HG02763 (cell line): ENCODE data around the gene ZIC2.
"Not testable (repeated sequence)": the region's sequence is repeated elsewhere in the genome, so short reads cannot be mapped to it uniquely, and the experiment has no call there.

Experiments
- ATAC-seq: cut with Tn5 transposase; IDR thresholded peaks from one replicate; pipeline ENCODE4 v1.9.1; 2021; ENCODE audit warnings: mild to moderate bottlenecking, moderate library complexity; ENCODE audit not compliant: unreplicated experiment

ZIC2 gene

GRCh38 chr13:99997702-99998214, 16.2 kb downstream of the ZIC2 start:
- ATAC-seq: no peak

- ATAC-seq: no peak
Measured at GRCh38 chr13:99998261-99998660, 16.7 kb downstream of the ZIC2 start.

GRCh38 chr13:100014621-100015020, 33.0 kb downstream of the ZIC2 start:
- ATAC-seq: no peak

- no peak for ATAC-seq
Measured at GRCh38 chr13:100019780-100020356, 38.3 kb downstream of the ZIC2 start.

DNA sequence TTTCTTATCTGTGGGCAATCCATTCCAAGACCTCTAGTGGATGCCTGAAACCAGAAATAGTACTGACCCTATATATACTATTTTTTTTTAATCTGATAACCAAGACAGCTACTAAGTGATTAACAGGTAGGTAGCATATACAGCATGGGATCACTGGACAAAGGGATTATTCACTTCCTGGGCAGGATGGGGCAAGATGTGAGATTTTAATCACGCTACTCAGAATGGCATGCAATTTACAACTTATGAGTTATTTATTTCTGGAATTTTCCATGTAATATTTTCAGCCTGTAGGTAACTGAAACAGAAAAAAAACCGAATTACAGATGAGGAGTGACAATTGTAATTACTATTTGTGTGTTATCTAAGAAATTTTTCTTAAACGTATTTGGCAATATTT, 41.2 kb downstream of the ZIC2 start:
- no peak for ATAC-seq

DNA sequence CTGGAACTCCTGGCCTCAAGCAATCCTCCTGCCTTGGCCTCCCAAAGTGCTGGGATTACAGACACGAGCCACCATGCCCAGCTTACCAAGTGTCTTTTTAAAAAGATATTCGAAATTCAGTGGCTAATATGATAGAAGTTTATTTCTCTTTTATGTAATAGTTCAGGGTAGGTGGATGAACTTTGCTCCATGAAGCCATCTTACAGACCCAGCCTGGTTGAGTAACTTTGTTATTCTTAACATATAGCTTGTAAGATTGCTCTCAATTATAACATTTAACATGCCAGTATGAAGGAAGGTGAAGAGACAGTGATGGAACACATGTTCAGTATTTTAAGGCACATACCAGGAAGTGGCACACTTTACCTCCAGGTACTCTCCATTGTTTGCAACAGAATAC, 42.4 kb downstream of the ZIC2 start:
- no peak for ATAC-seq

- no peak for ATAC-seq
Measured at GRCh38 chr13:100029933-100030332, 48.3 kb downstream of the ZIC2 start.

DNA sequence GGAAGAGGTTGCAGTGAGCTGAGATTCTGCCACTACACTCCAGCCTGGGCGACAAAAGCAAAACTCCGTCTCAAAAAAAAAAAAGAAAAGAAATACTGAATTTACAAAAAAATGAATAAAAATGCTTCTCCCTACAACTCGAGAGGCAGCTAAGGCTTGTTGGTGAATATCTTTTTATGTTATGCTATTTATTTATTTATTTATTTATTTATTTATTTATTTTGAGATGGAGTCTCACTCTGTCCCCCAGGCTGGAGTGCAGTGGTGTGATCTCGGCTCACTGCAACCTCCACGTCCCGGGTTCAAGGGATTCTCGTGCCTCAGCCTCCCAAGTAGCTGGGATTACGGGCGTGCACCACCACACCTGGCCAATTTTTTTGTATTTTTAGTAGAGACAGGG, 51.1 kb downstream of the ZIC2 start:
- ATAC-seq: not testable (repeated sequence)

DNA sequence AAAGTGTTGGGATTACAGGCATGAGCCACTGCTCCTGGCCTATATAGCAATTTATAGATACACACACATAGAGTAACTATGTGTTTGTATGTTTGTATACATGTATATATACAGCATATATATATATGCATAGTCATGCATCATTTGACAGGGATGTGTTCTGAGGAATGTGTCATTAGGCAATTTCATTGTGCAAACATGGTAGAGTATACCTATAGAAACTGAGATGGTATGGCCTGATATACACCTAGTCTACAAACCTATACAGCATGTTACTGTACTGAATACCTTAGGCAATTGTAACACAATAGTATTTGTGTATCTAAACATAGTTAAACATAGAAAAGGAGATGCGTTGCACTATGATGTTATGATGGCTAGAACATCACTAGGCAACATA, 54.4 kb downstream of the ZIC2 start:
- no peak for ATAC-seq
